ENCODE results near the gene CCR7.

Gene CCR7

GRCh38 chr17:40510328-40510648 lies 55.0 kb downstream of the CCR7 start:
- no peak for DNase-seq (ENCODE audit: low spot score)
- no peak overlapping the region for H3K27ac ChIP-seq
- H3K4me3 ChIP-seq = no peak overlapping the region
- TF ChIP-seq CTCF (IDR thresholded peaks at IDR 0.05) = no peak

- TF ChIP-seq CTCF (IDR thresholded peaks at IDR 0.05) = no peak
- Histone ChIP-seq H3K27ac (no peak overlapping the region), H3K4me3 (no peak overlapping the region)
- no peak for DNase-seq (ENCODE audit: low spot score)
These were observed 55.5 kb downstream of the CCR7 start for GRCh38 chr17:40509626-40510327.

GRCh38 chr17:40506786-40507185 lies 58.5 kb downstream of the CCR7 start:
- H3K4me3 ChIP-seq = no peak overlapping the region
- TF ChIP-seq CTCF (IDR thresholded peaks at IDR 0.05) = no peak
- no peak for DNase-seq (ENCODE audit: low spot score)

More at GRCh38 chr17:40506786-40507185, 58.5 kb downstream of the CCR7 start:
- H3K27ac ChIP-seq = no peak overlapping the region
